Ishikawa (cell line): Measurements from ENCODE around the gene ZBED4.

ENCODE experiments used
- CREB1 ChIP-seq: IDR thresholded peaks from 2 replicates; pipeline ENCODE4 v1.6.1; 2012; ENCODE audit warnings: low read depth
- EP300 ChIP-seq: IDR thresholded peaks from 2 replicates; pipeline ENCODE4 v1.6.1; 2012; ENCODE audit warnings: borderline replicate concordance
- NFIC ChIP-seq: IDR thresholded peaks from 2 replicates; pipeline ENCODE4 v1.6.1; 2012
- RAD21 ChIP-seq: IDR thresholded peaks from 2 replicates; pipeline ENCODE4 v1.6.1; 2012; ENCODE audit warnings: low read depth
- REST ChIP-seq: IDR thresholded peaks from 2 replicates; pipeline ENCODE4 v1.6.1; 2012; ENCODE audit warnings: low read depth, mild to moderate bottlenecking
- ZBTB7A ChIP-seq: IDR thresholded peaks from 2 replicates; pipeline ENCODE4 v1.6.1; 2012; ENCODE audit warnings: low read depth
- TF ChIP-seq, protein P1 (sequence below): IDR thresholded peaks from 2 replicates; pipeline ENCODE4 v1.6.1; 2012

DNA sequence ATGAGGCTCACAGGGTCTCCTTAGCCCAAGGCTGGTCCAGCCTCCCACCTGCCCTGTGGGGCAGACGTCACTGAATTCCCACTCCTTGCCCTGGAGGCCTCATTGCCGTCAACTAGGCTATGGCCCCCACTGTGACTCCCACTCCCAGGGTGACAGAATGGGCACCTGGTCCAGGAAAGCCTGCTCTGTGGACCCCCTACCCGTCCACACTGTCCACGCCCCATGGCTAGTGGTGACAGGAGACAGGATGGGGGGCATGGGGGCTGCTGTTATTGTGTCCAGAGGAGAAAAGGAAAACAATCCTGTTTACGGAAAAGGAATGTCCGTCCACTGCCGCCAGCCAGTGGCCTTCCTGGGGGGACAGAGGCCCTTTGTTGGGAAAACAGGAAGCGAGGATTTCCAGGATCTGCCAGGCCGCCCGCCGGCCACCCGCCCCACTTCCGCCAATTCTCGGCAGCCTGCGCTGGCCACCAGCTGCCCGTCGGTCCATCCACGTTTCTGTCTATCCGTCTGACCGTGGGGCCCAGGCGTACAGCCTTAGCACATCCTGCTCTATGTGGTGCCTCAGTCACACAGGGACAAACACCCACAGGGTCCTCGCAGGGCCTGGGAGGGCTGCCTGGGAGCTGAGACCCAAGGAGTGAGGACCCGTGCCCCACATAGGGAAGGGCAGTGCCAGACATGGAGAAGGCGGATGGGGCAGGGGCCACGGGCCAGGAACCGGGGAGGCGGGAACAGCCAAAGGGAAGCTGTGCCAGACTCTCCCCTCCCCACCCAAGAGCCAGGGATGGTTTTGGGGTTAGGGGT lies 84.3 kb downstream of the ZBED4 start:
- no peak for TF ChIP-seq EP300
- TF ChIP-seq, protein P1, sequence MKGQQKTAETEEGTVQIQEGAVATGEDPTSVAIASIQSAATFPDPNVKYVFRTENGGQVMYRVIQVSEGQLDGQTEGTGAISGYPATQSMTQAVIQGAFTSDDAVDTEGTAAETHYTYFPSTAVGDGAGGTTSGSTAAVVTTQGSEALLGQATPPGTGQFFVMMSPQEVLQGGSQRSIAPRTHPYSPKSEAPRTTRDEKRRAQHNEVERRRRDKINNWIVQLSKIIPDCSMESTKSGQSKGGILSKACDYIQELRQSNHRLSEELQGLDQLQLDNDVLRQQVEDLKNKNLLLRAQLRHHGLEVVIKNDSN = no peak
- no peak for TF ChIP-seq REST
- TF ChIP-seq ZBTB7A = no peak
- no peak for TF ChIP-seq RAD21
- TF ChIP-seq NFIC = no peak
- TF ChIP-seq CREB1 = no peak
